NOMO-1 treated with dmso at 0.1 percent for 144 hours (cell line): Measurements from ENCODE around the gene UBFD1.
"Not testable (repeated sequence)": the region's sequence is repeated elsewhere in the genome, so short reads cannot be mapped to it uniquely, and the experiment has no call there.

Source experiments
- DNase-seq: peaks from one replicate; lab custom pipeline; 2025; ENCODE audit not compliant: unreplicated experiment; lab: John Stamatoyannopoulos, UW

Gene UBFD1

GRCh38 chr16:23597003-23597756 lies 39.7 kb downstream of the UBFD1 start:
- peak; percentile 39 for DNase-seq

GRCh38 chr16:23607726-23608125 lies 50.2 kb downstream of the UBFD1 start:
- no peak for DNase-seq

- no peak for DNase-seq
Measured at GRCh38 chr16:23608194-23608593, 50.7 kb downstream of the UBFD1 start.

- DNase-seq = no peak
Measured at GRCh38 chr16:23609929-23610328, 52.4 kb downstream of the UBFD1 start.

GRCh38 chr16:23610905-23611304 lies 53.4 kb downstream of the UBFD1 start:
- DNase-seq = not testable (repeated sequence)

GRCh38 chr16:23611936-23612335 lies 54.4 kb downstream of the UBFD1 start:
- DNase-seq = no peak

DNA sequence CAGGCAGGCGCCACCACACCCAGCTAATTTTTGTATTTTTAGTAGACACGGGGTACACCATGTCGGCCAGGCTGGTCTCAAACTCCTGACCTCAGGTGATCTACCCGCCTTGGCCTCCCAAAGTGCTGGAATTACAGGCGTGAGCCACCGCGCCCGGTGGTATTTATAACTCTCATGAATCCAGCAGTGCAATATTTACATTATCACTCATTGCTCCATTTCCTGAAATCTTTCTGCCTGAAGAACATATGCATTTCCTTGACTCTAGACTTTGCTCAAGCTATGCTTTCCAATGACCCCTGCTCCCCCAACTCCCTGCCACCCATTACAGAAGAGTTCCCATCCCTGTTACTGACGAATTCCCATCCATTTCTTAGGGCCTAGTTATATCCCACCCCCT lies 58.3 kb downstream of the UBFD1 start:
- no peak for DNase-seq
